K562 (cell line): ENCODE data around the gene EIF4E2. TPM values are rescaled to one million over a fixed set of nuclear protein-coding genes. Genes with fewer than 3 reads are reported as not detected.

ENCODE experiments used
- ATAC-seq: fragments of 200-7000 bp; cut with Tn5 transposase; 3 replicates; pipeline ENCODE4 v1.9.1; 2020; ENCODE audit warnings: moderate library complexity
- BruUV-seq: library from RNA; stranded (reverse); fragments of 400-500 nt; replicated peaks from 2 replicates; lab custom pipeline; 2021; lab: Mats Ljungman, UMichigan
- CTCF ChIA-PET: fragments of 300-600 bp; formaldehyde crosslinking; extraction: SDS; loops from one replicate; lab custom pipeline; 2021; ENCODE audit warnings: low intra/inter-chr PET ratio; lab: Yijun Ruan, JAX
- POLR2A ChIA-PET: fragments of 300-600, 350-650 bp; sonication (Branson Sonifier 250); formaldehyde crosslinking; extraction: SDS; loops from one replicate; lab custom pipeline; 2021; ENCODE audit warnings: antibody characterized with exemption, inconsistent platforms; lab: Yijun Ruan, JAX
- DNase-seq, 4 experiments: peaks; one replicate each; pipeline versions ENCODE4 v3.0.0 to v3.0.0-alpha.2; 2011 to 2018; ENCODE audit warnings: low spot score in 3 of 4, mixed read lengths in 3 of 4; ENCODE audit errors: extremely low read depth in 1 of 4
- FAIRE-seq: peaks from 2 replicates; lab custom pipeline; 2011; peaks lifted over from hg19 to GRCh38; lab: Jason Lieb, UNC
- H2AFZ ChIP-seq: 2 replicates; pipeline ENCODE4 v1.6.0; 2011; ENCODE audit warnings: low read depth, low read length, control low read depth, inconsistent platforms
- H3K27ac ChIP-seq: fragments of 200-600 bp; 3 replicates; pipeline ENCODE4 v1.8.0; 2011; ENCODE audit warnings: low read depth, mild to moderate bottlenecking, control low read depth, inconsistent platforms, low read length, moderate library complexity, mixed read lengths; ENCODE audit errors: extremely low read depth
- H3K27me3 ChIP-seq, 2 experiments: fragments of 300-600 bp in 1 of 2; 2 replicates in 1 of 2; 3 replicates in 1 of 2; pipeline versions ENCODE4 v1.6.0 to v1.8.0; 2011; ENCODE audit warnings: inconsistent platforms in 2 of 2, low read length in 2 of 2, mild to moderate bottlenecking in 1 of 2, mixed read lengths in 1 of 2, moderate library complexity in 1 of 2; ENCODE audit not compliant: control insufficient read depth in 2 of 2, insufficient read depth in 2 of 2
- H3K36me3 ChIP-seq: fragments of 300-600 bp; 3 replicates; pipeline ENCODE4 v1.8.0; 2011; ENCODE audit warnings: mild to moderate bottlenecking, low read length, inconsistent platforms; ENCODE audit not compliant: control insufficient read depth, insufficient read depth
- H3K4me1 ChIP-seq, 2 experiments: fragments of 200-600 bp in 1 of 2; replicated peaks in 1 of 2; 2 replicates in 1 of 2; 3 replicates in 1 of 2; pipeline versions ENCODE4 v1.5.1 to v1.8.0; 2011; ENCODE audit warnings: inconsistent platforms in 2 of 2, low read length in 2 of 2, mild to moderate bottlenecking in 1 of 2, mixed read lengths in 1 of 2, moderate library complexity in 1 of 2; ENCODE audit not compliant: control insufficient read depth in 2 of 2, insufficient read depth in 2 of 2
- H3K4me2 ChIP-seq: 2 replicates; pipeline ENCODE4 v1.6.1; 2011; ENCODE audit warnings: low read length, control low read depth, inconsistent platforms, mixed read lengths; ENCODE audit not compliant: insufficient read depth
- H3K4me3 ChIP-seq: fragments of 200-600 bp; sonication (generic), shearing (Covaris generic); 2 replicates; pipeline ENCODE4 v1.5.1; 2016; ENCODE audit warnings: control low read depth, inconsistent platforms
- H3K79me2 ChIP-seq: fragments of 200-600 bp; 3 replicates; pipeline ENCODE4 v1.8.0; 2011; ENCODE audit warnings: low read length, inconsistent platforms; ENCODE audit not compliant: control insufficient read depth, insufficient read depth
- H3K9ac ChIP-seq, 2 experiments: 2 replicates each; pipeline versions ENCODE4 v1.6.0 to v1.6.1; 2011; ENCODE audit warnings: low read depth in 2 of 2, low read length in 2 of 2, control low read depth in 1 of 2, inconsistent platforms in 1 of 2, mild to moderate bottlenecking in 1 of 2, mixed read lengths in 1 of 2; ENCODE audit not compliant: insufficient read depth in 1 of 2
- H3K9me1 ChIP-seq: one replicate; pipeline ENCODE4 v1.6.0; 2011; ENCODE audit warnings: inconsistent platforms, mild to moderate bottlenecking, low read length, moderate library complexity; ENCODE audit not compliant: control insufficient read depth, insufficient read depth
- H3K9me3 ChIP-seq: replicated peaks from 2 replicates; pipeline ENCODE4 v1.5.1; 2011; ENCODE audit warnings: low read depth, low read length, inconsistent platforms; ENCODE audit not compliant: control insufficient read depth, insufficient read depth
- H4K20me1 ChIP-seq: replicated peaks from 2 replicates; pipeline ENCODE4 v1.6.1; 2011; ENCODE audit warnings: low read length, inconsistent platforms, mixed read lengths; ENCODE audit not compliant: control insufficient read depth, insufficient read depth
- LARP7 ChIP-seq: fragments of 450-650 bp; IDR thresholded peaks from 2 replicates; pipeline ENCODE4 v1.6.1; 2016
- POLR2G ChIP-seq: fragments of 200-400 bp; formaldehyde crosslinking; IDR thresholded peaks from 2 replicates; pipeline ENCODE4 v1.6.1; 2017; ENCODE audit warnings: low read depth, mild to moderate bottlenecking, antibody characterized with exemption, low read length, moderate library complexity
- WGBS: fragments of 100-300 bp; shearing (Covaris generic); methylation state at CpG from one replicate; pipeline ENCODE4 v1.1.6; 2016; ENCODE audit warnings: low coverage, mixed read lengths; ENCODE audit not compliant: insufficient coverage; ENCODE audit errors: missing lambda C conversion rate; 5-methylcytosine and 5-hydroxymethylcytosine counted together
- in situ Hi-C: fragments of 300-500 bp; cut with MboI; formaldehyde crosslinking; loops from 4 replicates; pipeline ENCODE4 v1.15.0; 2018; ENCODE audit warnings: inconsistent platforms, mixed read lengths
- intact Hi-C: fragments of 100-400 bp; cut with micrococcal nuclease; formaldehyde crosslinking; loops from 2 replicates; pipeline ENCODE4 v1.14.2; 2022
- polyA plus RNA-seq, 8 experiments: library from polyadenylated mRNA; depleted of rRNA in 4 of 8; stranded (reverse) in 5 of 8; unstranded in 3 of 8; fragments of >200 nt; fragmentation: Nextera tagmentation in 2 of 8; fragmentation: Illumina TruSeq in 1 of 8; extraction: Ambion mirVana in 2 of 8; extraction: Trizol in 1 of 8; gene quantifications; 2 replicates each; pipeline versions ENCODE4 v1.2.1 to v1.2.3, GENCODE V29; 2011 to 2014; ENCODE audit warnings: inconsistent platforms in 1 of 8, missing spikeins in 1 of 8
- total RNA-seq, 7 experiments: library from RNA; depleted of rRNA in 6 of 7; stranded (reverse); fragments of >200 nt in 6 of 7; fragmentation: Illumina TruSeq in 2 of 7; extraction: Trizol in 2 of 7; gene quantifications; 2 replicates each; pipeline versions ENCODE4 v1.2.1 to v1.2.3, GENCODE V29; 2011 to 2021; ENCODE audit warnings: low replicate concordance in 1 of 7

The EIF4E2 gene
- total and polyA plus RNA-seq, 9 of the 15 experiments (the other 6 are each of a cell fraction or from before 2014, with no cell fraction given) = 33.9 to 169 (median 77.5) TPM

GRCh38 chr2:232540441-232541041, 9.9 kb upstream of the EIF4E2 start:
- TF ChIP-seq POLR2G (peak; percentile 61), LARP7 (no peak)
- Histone ChIP-seq H3K4me3 (no peak overlapping the region), H3K9ac (no peak overlapping the region; a peak in 1 of 4 replicates), H3K4me1 (peaks cover 0 to 35% of the 10 kb centered on the region in 2 experiments; a peak in 2 of 5 replicates), H2AFZ (no peak overlapping the region), H3K9me1 (no peaks in the 10 kb centered on the region), H3K4me2 (no peak overlapping the region), H3K27ac (no peak overlapping the region), H3K9me3 (no peaks in the 10 kb centered on the region), H3K36me3 (no peaks in the 10 kb centered on the region), H4K20me1 (no peaks in the 10 kb centered on the region), H3K79me2 (no peaks in the 10 kb centered on the region), H3K27me3 (no peaks in the 10 kb centered on the region)
- no TSS peak for BruUV-seq
- ATAC-seq (no peak), DNase-seq (peak in 1 of 4 experiments; percentile 14), FAIRE-seq (no peak)
- CTCF ChIA-PET = no interaction called here
- POLR2A ChIA-PET = interaction anchor here (1.2 kb wide), 1 partner anchor 76 kb away, joined by 3 read pairs; no protein-coding TSS in a partner anchor
- WGBS = 47% methylated on average over 8 of the region's 17 CpGs
- intact Hi-C loops (no loop called here), in situ Hi-C loops (no loop called here)

GRCh38 chr2:232541195-232541960, 9.1 kb upstream of the EIF4E2 start:
- Histone ChIP-seq H4K20me1 (no peaks in the 10 kb centered on the region), H3K9me1 (no peaks in the 10 kb centered on the region), H3K9ac (peak overlapping the region in 1 of 2 experiments; percentile 26; a peak in 1 of 4 replicates), H3K79me2 (no peaks in the 10 kb centered on the region), H3K27ac (no peak overlapping the region), H3K27me3 (no peaks in the 10 kb centered on the region), H3K9me3 (no peaks in the 10 kb centered on the region), H2AFZ (no peak overlapping the region), H3K4me3 (no peak overlapping the region), H3K36me3 (no peaks in the 10 kb centered on the region), H3K4me1 (peaks cover 0 to 38% of the 10 kb centered on the region in 2 experiments; a peak in 3 of 5 replicates), H3K4me2 (no peak overlapping the region)
- in situ Hi-C loops = no loop called here
- DNase-seq (peak in 1 of 4 experiments; percentile 23), ATAC-seq (peak; percentile 5; the same call in 1 of the 3 replicates), FAIRE-seq (no peak)
- ChIA-PET CTCF (no interaction called here), POLR2A (interaction anchor here (0.7 to 1.1 kb wide), 2 partner anchors 9 to 10 kb away, joined by 3 read pairs; partner anchors contain the start of genes EIF4E2 and TIGD1)
- WGBS = 32% methylated on average over 13 of the region's 19 CpGs
- BruUV-seq = no TSS peak
- intact Hi-C loops = no loop called here
